IPS DF 4.7 (cell line): ENCODE results near the gene ADK.
"Not testable (repeated sequence)": the region's sequence is repeated elsewhere in the genome, so short reads cannot be mapped to it uniquely, and the experiment has no call there.

ENCODE experiments used
- DNase-seq: peaks from one replicate; pipeline ENCODE4 v3.0.0-alpha.2; 2013; ENCODE audit warnings: low spot score; ENCODE audit errors: extremely low read depth

The ADK gene

DNA sequence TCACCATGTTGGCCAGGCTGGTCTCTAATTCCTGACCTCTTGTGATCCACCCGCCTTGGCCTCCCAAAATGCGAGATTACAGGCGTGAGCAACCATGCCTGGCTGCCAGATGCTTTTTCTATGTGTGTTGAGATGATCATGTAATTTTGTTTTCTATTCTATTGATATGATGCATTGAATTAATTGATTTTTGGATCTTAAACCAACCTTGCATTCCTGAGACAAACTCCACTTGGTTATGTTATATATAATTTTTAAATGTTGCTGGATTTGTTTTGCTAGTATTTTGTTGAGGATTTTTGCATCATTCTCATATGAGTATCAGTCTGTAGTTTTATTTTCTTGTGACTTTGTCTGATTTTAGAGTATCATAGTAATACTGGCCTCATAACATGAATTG is 192.8 kb downstream of the ADK start:
- DNase-seq, result no peak

DNA sequence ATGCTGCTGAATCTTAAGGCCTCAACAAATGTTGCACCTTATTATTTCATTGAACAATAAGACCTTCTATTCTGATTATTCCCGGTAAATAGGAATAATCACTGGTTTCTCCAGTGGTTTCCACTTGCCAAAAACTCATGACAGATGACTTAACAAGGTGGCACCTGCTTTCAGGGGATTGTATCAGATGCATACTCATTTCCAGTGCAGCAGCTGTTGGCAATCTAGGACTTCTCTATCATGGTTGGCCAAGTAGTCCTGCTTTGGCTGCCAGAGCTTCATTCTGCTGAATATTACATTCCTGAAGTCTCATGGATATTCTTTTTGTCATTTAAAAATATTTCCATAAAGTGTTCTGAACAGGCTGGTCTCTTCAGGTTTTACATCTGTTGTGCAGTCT is 193.3 kb downstream of the ADK start:
- DNase-seq, result no peak

DNA sequence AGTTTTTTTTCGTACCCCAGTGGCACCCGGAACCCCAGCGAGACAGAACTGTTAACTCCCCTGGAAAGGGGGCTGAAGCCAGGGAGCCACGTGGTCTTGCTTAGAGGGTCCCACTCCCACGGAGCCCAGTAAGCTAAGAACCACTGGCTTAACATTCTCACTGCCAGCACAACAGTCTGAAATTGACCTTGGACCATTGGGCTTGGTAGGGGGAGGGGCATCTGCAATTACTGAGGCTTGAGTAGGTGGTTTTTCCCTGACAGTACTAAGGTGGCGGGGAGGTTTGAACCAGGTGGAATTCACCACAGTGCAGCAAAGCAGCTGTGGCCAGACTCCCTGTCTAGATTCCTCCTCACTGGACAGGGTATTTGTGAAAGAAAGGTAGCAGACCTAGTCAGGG is 196.5 kb downstream of the ADK start:
- DNase-seq, result no peak

DNA sequence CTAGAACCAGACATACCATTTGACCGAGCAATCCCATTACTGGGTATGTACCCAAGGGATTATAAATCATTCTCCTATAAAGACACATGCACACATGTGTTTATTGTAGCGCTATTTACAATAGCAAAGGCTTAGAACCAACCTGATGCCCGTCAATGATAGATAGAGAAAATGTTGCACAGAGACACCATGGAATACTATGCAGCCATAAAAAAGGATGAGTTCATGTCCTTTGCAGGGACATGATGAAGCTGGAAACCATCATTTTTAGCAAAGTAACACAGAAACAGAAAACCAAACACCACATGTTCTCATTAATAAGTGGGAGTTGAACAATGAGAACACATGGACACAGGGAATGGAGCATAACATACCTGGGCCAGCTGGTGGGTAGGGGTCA is 202.0 kb downstream of the ADK start:
- not testable (repeated sequence) for DNase-seq

DNA sequence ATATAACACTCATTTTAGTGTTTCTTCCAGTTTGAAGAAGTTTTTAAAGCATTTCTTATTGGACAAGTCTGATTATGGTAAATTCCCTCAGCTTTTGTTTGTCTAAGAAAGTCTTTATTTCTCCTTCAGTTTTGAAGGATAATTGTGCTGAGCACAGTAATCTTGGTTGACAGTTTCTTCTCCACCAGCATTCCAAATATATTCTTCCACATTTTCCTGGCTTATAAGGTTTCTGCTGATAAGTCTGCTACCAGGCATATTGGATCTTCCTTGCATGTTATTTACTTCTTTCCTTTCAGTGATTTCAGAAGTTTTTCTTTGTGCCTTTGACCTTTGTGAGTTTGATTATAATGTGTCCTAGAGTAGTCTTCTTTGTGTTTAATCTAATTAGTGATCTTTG is 210.7 kb downstream of the ADK start:
- no peak for DNase-seq

DNA sequence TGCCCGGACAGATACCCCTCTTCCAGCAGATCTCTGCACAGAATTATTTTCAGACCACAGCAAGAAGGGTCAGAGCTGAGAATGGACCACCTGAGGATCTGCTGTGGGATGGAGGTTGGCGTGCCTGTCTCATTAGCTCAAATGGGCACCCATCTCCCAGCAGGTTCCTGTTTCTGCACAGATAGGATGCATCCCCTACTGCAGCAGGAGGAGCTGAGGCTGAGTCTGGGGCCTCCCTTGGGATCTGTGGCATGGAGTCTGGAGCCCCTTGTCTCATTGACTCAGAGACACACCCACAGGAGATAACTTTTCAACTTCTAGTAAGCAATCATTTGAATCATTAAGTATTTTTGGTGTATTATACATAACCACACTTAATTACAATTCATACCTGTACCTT is 212.7 kb downstream of the ADK start:
- DNase-seq, result no peak

DNA sequence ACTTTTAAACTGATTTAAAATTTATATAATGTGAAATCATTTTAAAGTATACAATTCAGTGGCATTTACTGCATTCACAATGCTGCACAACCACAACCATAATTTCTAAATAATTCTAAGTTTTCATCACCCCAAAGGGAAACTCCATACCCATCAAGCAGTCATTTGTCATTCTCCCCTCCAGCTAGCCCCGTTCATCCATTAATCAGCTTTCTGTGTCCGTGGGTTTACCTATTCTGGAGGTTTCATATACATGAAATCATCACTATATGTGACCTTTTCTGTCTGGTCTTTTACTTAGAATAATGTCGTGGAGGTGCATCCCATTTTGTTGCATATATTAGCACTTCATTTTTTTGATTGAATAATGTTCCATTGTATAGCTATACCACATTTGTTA is 214.1 kb downstream of the ADK start:
- DNase-seq, result no peak

DNA sequence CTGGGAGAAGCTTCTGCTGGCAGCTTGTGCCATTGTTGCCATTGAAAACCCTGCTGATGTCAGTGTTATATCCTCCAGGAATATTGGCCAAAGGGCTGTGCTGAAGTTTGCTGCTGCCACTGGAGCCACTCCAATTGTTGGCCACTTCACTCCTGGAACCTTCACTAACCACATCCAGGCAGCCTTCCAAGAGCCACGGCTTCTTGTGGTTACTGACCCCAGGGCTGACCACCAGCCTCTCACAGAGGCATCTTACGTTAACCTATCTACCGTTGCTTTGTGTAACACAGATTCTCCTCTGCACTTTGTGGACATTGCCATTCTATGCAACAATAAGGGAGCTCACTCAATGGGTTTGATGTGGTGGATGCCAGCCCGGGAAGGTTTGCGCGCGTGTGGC is 220.7 kb downstream of the ADK start:
- DNase-seq, result no peak

DNA sequence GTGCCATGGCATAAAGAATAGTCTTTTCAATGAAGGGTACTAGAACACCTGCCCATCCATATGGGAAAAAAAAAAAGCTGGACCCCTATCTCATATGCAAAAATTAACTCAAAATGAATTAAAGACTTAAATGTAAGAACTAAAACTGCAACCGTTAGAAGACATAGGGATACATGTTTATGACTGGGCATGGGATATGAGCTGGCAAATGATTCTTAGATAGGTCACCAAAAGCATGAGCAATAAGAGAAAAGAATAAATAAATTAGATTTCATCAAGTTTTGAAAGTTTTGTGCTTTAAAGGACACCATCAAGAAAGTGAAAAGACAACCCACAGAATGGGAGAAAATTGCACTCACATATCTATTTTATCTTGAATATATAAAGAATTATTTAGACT is 222.0 kb downstream of the ADK start:
- no peak for DNase-seq

DNA sequence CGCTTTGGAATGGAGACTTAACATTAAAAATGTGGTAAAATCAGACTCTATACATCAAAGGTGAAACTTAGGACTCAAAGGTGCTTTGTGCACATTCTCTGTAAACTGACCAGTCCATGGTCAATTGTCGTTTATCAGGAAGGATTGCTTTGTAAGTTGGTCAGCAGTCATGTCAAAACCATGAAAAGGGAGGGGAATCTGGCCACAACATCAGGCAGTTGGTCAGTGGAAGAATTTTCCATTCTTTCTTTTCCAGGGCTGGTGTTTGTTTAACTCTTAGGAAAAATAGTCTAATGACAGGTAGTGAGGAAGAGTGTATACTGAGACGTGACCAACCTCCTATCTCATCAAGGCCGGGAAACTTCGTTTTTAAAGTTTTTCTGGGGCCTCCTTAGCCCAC is 226.5 kb downstream of the ADK start:
- no peak for DNase-seq

DNA sequence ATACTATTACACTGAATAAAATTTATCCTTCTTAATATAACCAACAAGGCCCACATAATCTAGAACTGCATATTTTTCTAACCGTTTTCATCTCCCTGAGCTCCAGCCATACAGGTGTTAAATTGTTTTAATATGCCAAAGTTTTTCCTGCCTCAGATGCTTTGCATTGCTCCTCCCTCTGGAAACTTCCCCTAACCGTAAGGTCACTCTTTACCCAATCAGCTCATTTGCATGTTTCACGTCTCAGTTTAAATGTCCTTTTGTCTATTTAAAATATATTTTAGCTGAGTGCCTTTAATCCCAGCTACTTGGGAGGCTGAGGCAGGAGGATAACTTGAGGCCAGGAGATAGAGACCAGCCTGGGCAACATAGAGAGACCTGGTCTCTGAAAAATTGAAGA is 228.5 kb downstream of the ADK start:
- DNase-seq, result no peak

DNA sequence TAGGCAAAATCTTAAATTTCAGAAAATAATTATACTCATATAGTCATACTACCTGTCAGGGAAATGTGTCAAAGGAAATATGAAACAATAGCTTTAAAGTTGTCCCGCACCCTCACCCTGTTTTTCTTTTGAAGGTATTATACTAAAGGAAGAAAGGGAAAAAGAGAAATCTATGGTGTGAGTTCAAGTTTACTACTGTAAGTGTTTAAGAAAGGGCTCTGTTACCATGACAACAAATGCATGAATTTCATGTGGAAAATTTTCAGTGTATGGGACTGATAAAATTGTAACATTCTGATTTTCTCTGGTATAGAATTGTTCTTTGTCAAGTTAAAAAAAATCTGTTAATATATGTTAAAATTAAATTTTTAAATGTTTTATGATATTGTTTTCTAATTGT is 229.8 kb downstream of the ADK start:
- DNase-seq, result no peak

DNA sequence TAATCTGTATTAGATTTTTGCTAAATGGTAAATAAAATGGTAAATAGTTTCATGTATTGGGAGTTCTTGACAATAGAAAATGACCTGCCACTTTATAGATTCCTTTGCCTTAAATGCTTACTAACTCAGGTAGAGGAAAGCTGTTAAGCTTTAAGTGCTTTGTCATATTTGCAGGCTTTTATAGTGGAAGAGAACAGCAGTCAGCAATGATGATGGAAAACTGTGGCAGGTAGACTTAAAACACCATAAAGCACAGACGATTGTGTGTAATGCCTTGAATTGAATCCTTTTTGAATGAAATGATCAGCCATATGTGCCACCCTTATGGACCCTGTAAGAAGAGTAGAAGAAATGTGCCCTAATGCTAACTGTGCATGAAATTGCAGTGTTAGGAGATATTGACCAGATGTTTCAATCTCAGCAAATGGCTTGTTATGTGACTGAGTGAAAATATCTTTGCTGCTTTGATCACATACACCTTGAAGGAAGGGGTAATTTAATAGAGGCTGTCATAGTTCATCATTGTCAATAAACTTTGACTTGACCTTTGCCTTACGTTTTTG is 230.4 kb downstream of the ADK start:
- no peak for DNase-seq

DNA sequence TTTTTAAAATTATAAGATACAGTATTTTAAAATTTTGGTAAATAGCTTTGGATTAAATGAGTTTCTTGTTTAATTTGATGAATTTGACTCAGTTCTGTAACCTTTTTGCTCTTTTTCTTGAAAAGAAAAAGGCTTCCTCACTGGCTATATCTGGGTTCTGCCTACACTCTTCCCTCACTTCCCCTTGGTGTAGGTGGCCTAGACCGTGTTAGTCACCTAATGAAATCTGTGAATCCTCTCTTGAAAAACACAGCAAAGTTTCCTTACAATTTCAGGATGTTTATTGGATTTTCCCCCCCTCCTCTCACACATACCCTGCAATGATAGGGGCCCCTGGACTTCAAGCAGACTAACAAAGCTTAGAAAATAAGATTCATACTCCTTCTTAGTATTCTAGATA is 231.6 kb downstream of the ADK start:
- no peak for DNase-seq

DNA sequence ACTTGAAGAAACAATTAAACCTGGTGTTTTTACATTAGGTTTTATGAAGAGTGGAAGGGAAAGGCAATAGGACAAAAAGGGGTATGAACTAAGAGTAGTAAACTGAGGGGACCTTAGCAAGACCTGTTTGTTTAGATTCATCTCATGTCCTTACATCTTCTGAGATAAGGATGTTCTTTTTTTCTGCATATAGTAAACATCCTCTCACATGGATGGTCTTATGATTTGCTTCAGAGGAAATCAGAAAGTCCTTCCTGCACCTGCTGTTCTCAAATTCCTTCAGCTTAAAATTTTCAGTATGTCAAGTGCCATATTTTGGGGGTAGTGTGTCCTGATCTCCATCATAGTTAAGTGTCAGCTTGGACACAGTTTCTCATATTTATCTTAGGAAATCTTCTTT is 232.6 kb downstream of the ADK start:
- no peak for DNase-seq

DNA sequence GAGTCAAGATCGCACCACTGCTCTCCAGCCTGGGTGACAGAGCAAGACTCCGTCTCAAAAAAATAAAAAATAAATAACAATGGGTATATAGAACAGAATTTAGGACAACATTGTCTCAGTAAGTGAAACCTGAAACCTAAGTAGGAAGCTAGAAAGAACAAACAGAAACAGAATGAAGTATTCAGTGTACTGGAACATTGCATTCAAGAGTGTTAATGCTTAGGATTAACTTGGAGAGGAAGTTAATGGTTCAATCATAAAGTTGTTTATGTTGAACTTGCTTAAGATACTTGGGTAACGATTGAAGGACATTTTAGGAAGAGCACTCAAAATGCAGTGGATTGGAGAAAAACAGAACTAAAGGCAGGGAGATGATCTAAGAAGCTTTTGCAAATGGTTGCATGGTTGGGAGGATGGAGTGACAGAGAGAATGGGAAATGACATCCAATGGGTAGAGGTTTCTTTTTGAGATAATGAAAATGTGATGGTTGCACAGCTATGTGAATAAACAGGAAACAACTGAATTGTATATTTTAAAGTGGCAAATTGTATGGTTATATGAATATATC is 233.7 kb downstream of the ADK start:
- no peak for DNase-seq

DNA sequence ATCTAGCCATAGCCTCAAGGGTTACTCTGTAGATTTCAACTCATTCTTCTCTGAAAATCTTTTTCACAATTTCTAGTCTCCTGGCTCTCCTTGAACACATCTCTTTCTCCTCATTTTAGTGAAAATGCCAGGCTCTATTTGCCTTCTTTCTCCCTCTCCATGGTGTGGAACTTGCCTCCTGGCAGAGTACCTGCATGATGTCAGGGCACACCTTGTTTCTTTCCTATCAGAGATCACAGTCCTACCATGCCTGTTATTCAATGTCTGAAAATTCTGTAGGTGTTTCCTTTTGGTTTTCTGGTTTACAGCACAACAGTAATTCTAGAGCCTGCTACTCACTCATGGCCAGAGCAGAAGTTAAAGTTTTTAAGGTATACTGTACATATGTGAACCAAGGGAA is 237.8 kb downstream of the ADK start:
- DNase-seq, result no peak

DNA sequence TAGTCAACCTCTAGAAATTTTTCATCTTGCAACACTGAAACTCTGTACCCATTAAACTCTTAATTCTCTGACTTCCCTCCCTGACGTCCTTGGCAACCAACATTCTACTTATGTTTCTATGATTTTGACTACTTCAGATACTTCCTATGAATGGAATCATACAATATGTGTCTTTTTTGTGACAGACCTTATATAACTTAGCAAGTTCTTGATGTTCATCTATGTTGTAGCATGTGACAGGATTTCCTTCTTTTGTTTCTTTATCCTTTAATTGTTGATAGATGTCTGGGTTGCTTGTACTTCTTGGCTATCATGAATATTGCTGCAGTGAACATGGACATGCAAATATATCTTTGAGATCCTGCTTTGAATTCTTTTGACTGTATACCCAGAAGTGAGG is 240.8 kb downstream of the ADK start:
- no peak for DNase-seq

DNA sequence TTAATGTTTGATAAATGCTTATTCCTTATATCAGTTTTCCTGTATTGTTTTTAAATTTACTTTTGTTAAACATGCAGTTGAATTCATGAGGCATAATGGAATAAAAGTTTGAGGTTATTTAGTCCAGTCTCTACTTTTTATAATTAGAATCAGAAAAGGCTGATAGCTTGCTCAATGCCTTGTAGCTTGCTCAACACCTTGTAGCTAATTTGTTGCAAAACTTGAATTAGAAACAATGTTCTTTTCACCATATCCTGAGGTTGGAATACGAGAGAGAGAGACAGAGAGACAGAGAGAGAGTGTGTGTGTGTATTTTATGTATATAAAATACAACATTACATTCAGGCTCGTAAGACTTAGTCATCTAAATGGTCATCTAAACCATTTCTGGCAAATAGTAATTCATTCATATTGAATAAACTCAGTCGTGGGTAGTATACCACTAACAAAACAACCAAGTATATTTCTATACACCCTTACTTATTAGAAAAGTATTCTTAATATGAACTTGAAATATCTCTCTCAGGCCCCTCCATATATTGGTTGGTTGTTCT is 243.5 kb downstream of the ADK start:
- DNase-seq, result no peak

DNA sequence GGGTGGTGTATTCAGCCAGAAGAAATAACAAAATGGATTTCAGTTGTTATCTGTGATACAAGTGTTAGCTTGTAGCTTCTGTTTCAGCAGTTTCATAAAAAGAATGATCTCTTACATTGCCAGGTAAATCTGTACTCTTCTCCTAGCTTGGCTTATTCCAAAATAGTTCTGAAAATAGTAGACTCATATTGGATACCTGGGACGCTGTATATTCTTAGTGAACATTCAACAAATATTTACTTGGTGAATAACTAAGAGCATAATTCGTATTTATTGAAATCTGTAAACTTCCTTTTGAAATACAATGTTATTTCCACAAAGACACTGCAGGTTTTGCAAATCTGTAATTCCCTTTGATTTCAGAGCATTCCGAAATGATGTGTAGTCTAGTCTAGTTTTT is 249.2 kb downstream of the ADK start:
- DNase-seq, result no peak

DNA sequence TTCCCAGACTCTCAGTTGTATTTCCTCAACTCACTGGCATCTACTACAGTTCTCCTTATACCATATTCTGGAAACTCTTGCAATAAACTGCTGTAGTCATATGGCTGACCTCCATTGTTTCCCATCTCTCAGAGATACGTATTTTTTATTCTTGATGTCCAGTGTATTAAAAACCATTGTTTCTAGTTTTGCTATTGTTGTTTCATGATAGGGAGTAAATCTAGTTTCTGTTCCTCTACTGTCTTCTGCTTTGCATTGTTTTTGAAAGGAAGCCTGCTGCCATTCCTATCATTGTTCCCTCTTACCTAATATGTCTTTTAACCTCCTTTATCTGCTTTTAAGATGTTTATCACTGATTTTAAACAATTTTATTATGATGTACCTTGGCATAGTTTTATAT is 255.0 kb downstream of the ADK start:
- DNase-seq, result no peak

DNA sequence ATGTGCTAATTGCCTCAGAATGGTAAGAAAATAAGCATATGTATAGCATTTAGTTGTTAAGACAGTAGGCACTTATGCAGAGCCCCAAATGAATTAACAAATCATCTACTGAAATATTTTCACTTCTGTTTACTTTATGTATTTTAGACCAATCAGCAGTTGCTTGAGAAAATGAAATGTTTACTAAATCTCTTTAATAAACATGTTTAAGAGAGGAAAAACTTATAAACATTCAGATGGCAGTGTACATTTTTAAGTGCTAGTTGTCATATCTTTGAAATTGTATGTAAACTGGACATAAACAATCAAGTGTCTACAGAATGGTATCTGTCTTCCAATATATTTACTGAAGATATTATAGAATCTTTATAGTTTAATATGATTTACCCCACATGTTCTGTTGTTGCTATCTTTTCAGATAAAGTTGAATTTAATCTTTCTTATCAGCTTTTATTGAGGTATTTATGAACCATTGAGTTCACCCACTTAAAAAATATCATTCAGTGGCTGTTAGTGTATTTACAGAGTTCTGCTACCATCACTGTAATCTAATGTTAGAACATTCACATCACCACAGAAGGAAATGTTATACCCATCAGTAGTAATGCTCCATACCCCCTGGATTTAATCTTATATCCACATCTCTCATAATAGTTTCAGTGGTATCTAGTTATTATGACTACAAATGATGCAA is 264.3 kb downstream of the ADK start:
- DNase-seq, result no peak

DNA sequence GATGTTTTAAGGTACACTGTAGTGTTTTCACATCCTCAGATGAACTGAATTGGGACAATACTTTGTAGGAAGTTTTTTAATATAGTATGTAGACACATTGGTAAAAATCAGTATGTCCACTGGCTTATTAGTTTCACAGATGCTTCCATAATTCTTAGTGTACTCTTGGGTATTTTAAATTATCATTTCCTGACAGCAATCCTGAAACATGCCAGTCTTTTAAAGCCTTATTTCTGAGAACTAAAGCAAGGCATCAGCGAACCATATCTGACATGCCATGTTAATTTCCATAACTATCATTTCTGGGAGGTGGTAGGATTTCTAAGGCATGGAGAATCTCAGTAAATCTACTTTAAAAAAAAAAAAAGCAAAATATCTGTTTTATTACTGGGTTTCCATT is 266.4 kb downstream of the ADK start:
- DNase-seq, result no peak
